Inflammatory macrophage treated with lipopolysaccharide for 4 hours (primary cell): ENCODE measurements around the gene INSIG1.

ENCODE experiments used
- DNase-seq: peaks from one replicate; pipeline ENCODE4 v3.0.0-alpha.2; 2020

INSIG1 gene

GRCh38 chr7:155333346-155334234 lies 35.9 kb downstream of the INSIG1 start:
- no peak for DNase-seq

- no peak for DNase-seq
Observed at GRCh38 chr7:155336812-155337602, 39.3 kb downstream of the INSIG1 start.

- DNase-seq: no peak
Observed at GRCh38 chr7:155337946-155338631, 40.4 kb downstream of the INSIG1 start.

- DNase-seq: no peak
Observed at GRCh38 chr7:155338632-155339320, 41.1 kb downstream of the INSIG1 start.

- DNase-seq: no peak
Observed at GRCh38 chr7:155339474-155339873, 41.8 kb downstream of the INSIG1 start.

- DNase-seq: no peak
Observed at GRCh38 chr7:155340071-155340531, 42.4 kb downstream of the INSIG1 start.

- no peak for DNase-seq
Observed at GRCh38 chr7:155340721-155341120, 43.0 kb downstream of the INSIG1 start.

- no peak for DNase-seq
Observed at GRCh38 chr7:155341463-155341983, 43.8 kb downstream of the INSIG1 start.

GRCh38 chr7:155342313-155342712 lies 44.6 kb downstream of the INSIG1 start:
- no peak for DNase-seq

GRCh38 chr7:155343150-155343549 lies 45.5 kb downstream of the INSIG1 start:
- DNase-seq: no peak

GRCh38 chr7:155343661-155344121 lies 46.0 kb downstream of the INSIG1 start:
- DNase-seq: no peak

GRCh38 chr7:155344270-155344617 lies 46.6 kb downstream of the INSIG1 start:
- peak; percentile 40 for DNase-seq

GRCh38 chr7:155344618-155345433 lies 47.1 kb downstream of the INSIG1 start:
- peak; percentile 68 for DNase-seq

GRCh38 chr7:155345490-155345889 lies 47.8 kb downstream of the INSIG1 start:
- DNase-seq: no peak

- DNase-seq: no peak
Observed at GRCh38 chr7:155346285-155346684, 48.6 kb downstream of the INSIG1 start.

GRCh38 chr7:155348806-155349205 lies 51.1 kb downstream of the INSIG1 start:
- DNase-seq: no peak

GRCh38 chr7:155349601-155350331 lies 52.1 kb downstream of the INSIG1 start:
- DNase-seq: no peak

- DNase-seq: no peak
Observed at GRCh38 chr7:155351120-155351870, 53.6 kb downstream of the INSIG1 start.

- no peak for DNase-seq
Observed at GRCh38 chr7:155352076-155352752, 54.5 kb downstream of the INSIG1 start.
